Vagina (tissue), 2 donors: ENCODE results near the gene GNAQ.
"Not testable (repeated sequence)": the region's sequence is repeated elsewhere in the genome, so short reads cannot be mapped to it uniquely, and the experiment has no call there.

Experiments used
- POLR2A ChIP-seq, 2 donors: fragments of 450-650 bp; IDR thresholded peaks; one replicate each; pipeline ENCODE4 v1.6.1; 2017; ENCODE audit warnings: antibody characterized with exemption in 2 of 2, mild to moderate bottlenecking in 2 of 2, moderate library complexity in 2 of 2
- POLR2AphosphoS5 ChIP-seq, 2 donors: sonication (generic); formaldehyde crosslinking; IDR thresholded peaks; one replicate each; pipeline ENCODE4 v1.9.0; 2017; ENCODE audit warnings: antibody characterized with exemption in 2 of 2, mild to moderate bottlenecking in 2 of 2, low read depth in 1 of 2; ENCODE audit not compliant: insufficient read depth in 1 of 2
- TF ChIP-seq, protein P1 (sequence below), 3 experiments: fragments of 450-650 bp in 2 of 3; fragments of 200-600 bp in 1 of 3; sonication (generic) in 1 of 3; IDR thresholded peaks; one replicate each; pipeline ENCODE4 v1.5.1; 2017 to 2019; ENCODE audit warnings: antibody characterized with exemption in 3 of 3, mild to moderate bottlenecking in 2 of 3, moderate library complexity in 2 of 3

DNA sequence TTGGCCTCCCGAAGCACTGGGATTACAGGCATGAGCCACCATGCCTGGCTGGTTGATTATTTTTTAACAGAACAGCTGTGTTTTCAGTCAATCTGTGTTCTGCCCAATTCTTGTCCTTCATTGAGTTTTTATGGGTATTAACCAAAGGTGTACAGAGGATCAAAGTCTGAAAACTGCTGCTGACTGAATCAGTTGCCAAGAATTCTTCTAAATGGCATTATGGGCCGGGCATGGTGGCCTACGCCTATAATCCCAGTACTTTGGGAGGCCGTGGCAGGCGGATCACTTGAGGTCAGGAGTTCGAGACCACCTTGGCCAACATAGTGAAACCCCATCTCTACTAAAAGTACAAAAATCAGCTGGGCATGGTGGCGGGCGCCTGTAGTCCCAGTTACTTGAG lies 150.0 kb downstream of the GNAQ start:
- TF ChIP-seq POLR2AphosphoS5 (IDR thresholded peaks at IDR 0.05; ENCODE audit: insufficient read depth in 1 of 2, low read depth in 1 of 2); POLR2A (IDR thresholded peaks at IDR 0.05): not testable (repeated sequence)
- TF ChIP-seq, protein P1, sequence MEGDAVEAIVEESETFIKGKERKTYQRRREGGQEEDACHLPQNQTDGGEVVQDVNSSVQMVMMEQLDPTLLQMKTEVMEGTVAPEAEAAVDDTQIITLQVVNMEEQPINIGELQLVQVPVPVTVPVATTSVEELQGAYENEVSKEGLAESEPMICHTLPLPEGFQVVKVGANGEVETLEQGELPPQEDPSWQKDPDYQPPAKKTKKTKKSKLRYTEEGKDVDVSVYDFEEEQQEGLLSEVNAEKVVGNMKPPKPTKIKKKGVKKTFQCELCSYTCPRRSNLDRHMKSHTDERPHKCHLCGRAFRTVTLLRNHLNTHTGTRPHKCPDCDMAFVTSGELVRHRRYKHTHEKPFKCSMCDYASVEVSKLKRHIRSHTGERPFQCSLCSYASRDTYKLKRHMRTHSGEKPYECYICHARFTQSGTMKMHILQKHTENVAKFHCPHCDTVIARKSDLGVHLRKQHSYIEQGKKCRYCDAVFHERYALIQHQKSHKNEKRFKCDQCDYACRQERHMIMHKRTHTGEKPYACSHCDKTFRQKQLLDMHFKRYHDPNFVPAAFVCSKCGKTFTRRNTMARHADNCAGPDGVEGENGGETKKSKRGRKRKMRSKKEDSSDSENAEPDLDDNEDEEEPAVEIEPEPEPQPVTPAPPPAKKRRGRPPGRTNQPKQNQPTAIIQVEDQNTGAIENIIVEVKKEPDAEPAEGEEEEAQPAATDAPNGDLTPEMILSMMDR (IDR thresholded peaks at IDR 0.05), result not testable (repeated sequence)
